ENCODE data around the gene UBC. TPM values are rescaled to one million over a fixed set of nuclear protein-coding genes. Genes with fewer than 3 reads are reported as not detected.
A peak's percentile ranks its signal among the peaks of the same experiment; 100 is the strongest.

The UBC gene
- total and polyA plus RNA-seq, 9 of the 15 experiments (the other 6 are each of a cell fraction or from before 2014, with no cell fraction given) = 533 to 1,153 (median 813) TPM

- no peak for TF ChIP-seq MGA (IDR thresholded peaks at IDR 0.05)
- TF ChIP-seq MXI1 (IDR thresholded peaks at IDR 0.05; ENCODE audit: low read depth, low read length) = peak; percentile 23; the same call in 1 of the 2 replicates
- peak; percentile 62; the same call in 1 of the 2 replicates for TF ChIP-seq ZNF197 (CRISPR knock-in tag; IDR thresholded peaks at IDR 0.05; ENCODE audit: low read depth)
- no peak for TF ChIP-seq ZNF280B (CRISPR knock-in tag; IDR thresholded peaks at IDR 0.05)
- no peak for TF ChIP-seq TGIF2 (CRISPR knock-in tag; IDR thresholded peaks at IDR 0.05)
- no peak for TF ChIP-seq HNRNPK (IDR thresholded peaks at IDR 0.05; ENCODE audit: low read depth, low read length, poor library complexity, severe bottlenecking)
- TF ChIP-seq HMGXB4 (CRISPR knock-in tag; IDR thresholded peaks at IDR 0.05) = peak; percentile 46; the same call in 1 of the 2 replicates
- peak; percentile 86 for TF ChIP-seq CREM (IDR thresholded peaks at IDR 0.05; ENCODE audit: low read depth)
- TF ChIP-seq ZNF830 (CRISPR knock-in tag; IDR thresholded peaks at IDR 0.05) = no peak
- no peak for TF ChIP-seq RBM22 (IDR thresholded peaks at IDR 0.05; ENCODE audit: low read depth, low read length, poor library complexity, severe bottlenecking)
- no peak; the same call in 1 of the 2 replicates for TF ChIP-seq SMAD4 (CRISPR knock-in tag; conservative IDR thresholded peaks at IDR 0.05)
- no peak for TF ChIP-seq PTBP1 (IDR thresholded peaks at IDR 0.05; ENCODE audit: low read depth, low read length)
- no peak for TF ChIP-seq ZFPM2 (CRISPR knock-in tag; IDR thresholded peaks at IDR 0.05)
These were observed 2.8 kb upstream of the UBC start (continued) for GRCh38 chr12:124917135-124917840.

All from K562 (cell line).